SK-N-DZ (cell line): ENCODE results near the gene HPN. TPM values are rescaled to one million over a fixed set of nuclear protein-coding genes. Genes with fewer than 3 reads are reported as not detected.
"Not testable (repeated sequence)": the region's sequence is repeated elsewhere in the genome, so short reads cannot be mapped to it uniquely, and the experiment has no call there.

Source experiments
- DNase-seq: peaks from one replicate; pipeline ENCODE4 v3.0.0-alpha.2; 2015; ENCODE audit warnings: low spot score
- polyA plus RNA-seq, 2 experiments: library from polyadenylated mRNA; depleted of rRNA; stranded (reverse); fragments of >200 nt; gene quantifications; 2 replicates each; pipeline ENCODE4 v1.2.3, GENCODE V29; 2014

Gene HPN
- polyA plus RNA-seq (2014; cell fraction: cytosol; rRNA removed), result not detected in 2 replicates
- not detected in 2 replicates for polyA plus RNA-seq (2014; cell fraction: nucleus; rRNA removed)

DNA sequence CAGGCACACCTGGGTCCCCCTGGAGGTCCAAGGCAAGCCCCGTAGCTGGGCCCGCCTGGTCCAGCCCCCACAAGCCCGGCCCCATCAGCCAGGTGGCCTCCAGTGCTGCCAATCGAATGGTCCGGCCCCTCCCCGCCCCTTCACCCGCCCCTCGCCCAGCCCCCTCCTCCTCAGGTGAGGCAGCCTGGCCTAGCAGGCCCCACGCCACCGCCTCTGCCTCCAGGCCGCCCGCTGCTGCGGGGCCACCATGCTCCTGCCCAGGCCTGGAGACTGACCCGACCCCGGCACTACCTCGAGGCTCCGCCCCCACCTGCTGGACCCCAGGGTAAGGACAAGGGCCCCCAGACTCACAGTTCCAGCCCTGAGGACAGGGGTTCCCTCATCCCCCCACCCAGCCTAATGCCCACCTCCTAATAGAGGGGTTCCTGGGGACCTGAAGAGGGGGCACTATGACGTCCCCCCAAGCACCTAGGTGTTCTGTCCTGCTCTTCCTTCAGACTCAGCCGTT is at the start of gene HPN:
Gene HPN, plus strand, starts transcription at position 174 of the 508 bp plus-strand sequence. CDS start 786 bp downstream, outside the sequence.
- no peak for DNase-seq

DNA sequence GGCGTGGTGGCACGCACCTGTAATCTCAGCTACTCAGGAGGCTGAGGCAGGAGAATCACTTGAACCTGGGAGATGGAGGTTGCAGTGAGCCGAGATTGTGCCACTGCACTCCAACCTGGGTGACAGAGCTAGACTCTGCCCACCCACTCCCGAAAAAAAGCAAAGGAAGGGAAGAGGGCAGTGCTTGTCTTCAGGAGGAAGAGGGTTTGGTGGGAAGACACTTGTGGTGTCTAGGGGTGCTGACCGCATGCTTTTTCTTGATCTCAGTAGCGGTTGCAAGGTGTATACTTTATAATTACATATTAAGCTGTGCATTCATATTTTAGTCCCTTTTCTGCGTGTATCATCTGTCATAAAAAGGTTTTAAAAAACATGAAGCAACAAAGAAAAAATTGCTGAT is 48.9 kb upstream of the HPN start:
- DNase-seq, result not testable (repeated sequence)

DNA sequence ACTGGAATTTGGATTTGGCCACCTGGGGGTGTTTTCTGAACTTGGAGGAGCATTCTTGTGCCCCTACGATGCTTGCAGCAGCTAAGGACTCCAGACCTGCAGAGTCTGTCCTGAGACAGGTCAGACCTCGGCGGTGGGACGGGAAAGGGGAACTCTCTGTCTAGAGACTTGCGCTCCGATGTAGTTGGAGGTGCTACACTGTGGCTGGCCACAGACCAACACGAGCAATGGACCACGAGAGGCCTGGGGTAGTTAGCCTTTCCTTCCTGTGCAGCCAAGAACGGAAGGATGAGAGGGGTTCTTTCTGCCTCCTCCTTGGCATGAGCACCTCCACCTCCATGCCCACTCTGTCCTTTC is 47.3 kb upstream of the HPN start:
- DNase-seq, result no peak

- DNase-seq, result no peak
Measured at GRCh38 chr19:34994643-34995541, 46.6 kb upstream of the HPN start.

DNA sequence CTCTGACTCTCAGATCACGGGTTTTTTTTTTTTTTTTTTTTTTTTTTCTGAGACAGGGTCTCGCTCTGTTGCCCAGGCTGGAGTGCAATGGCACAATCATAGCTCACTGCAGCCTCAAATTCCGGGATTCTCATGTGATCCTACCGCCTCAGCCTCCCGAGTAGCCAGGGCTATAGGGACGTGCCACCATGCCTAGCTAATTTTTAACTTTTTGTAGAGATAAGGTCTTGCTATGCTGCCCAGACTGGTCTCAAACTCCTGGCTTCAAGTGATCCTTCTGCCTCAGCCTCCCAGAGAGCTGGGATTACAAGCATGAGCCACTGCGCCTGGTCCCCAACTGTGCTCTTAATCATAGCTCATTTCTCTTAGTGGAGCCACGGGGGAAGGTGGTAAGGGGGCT is 46.0 kb upstream of the HPN start:
- no peak for DNase-seq

- no peak for DNase-seq
Measured at GRCh38 chr19:34997071-34997617, 44.4 kb upstream of the HPN start.

DNA sequence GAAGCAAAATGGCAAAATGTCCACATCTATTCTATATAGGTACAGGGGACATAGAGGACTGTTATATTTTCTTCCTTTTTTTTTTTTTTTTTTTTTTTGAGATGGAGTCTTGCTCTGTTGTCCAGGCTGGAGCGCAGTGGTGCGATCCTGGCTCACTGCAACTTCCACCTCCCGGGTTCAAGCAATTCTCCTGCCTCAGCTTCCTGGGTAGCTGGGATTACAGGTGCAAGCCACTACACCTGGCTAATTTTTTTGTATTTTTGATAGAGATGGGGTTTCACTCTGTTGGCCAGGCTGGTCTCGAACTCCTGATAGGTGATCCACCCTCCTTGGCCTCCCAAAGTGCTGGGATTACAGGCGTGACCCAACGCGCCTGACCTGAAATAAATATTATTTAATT is 43.3 kb upstream of the HPN start:
- DNase-seq, result not testable (repeated sequence)

GRCh38 chr19:34998777-34999497 is 42.6 kb upstream of the HPN start:
- peak; percentile 20 for DNase-seq

DNA sequence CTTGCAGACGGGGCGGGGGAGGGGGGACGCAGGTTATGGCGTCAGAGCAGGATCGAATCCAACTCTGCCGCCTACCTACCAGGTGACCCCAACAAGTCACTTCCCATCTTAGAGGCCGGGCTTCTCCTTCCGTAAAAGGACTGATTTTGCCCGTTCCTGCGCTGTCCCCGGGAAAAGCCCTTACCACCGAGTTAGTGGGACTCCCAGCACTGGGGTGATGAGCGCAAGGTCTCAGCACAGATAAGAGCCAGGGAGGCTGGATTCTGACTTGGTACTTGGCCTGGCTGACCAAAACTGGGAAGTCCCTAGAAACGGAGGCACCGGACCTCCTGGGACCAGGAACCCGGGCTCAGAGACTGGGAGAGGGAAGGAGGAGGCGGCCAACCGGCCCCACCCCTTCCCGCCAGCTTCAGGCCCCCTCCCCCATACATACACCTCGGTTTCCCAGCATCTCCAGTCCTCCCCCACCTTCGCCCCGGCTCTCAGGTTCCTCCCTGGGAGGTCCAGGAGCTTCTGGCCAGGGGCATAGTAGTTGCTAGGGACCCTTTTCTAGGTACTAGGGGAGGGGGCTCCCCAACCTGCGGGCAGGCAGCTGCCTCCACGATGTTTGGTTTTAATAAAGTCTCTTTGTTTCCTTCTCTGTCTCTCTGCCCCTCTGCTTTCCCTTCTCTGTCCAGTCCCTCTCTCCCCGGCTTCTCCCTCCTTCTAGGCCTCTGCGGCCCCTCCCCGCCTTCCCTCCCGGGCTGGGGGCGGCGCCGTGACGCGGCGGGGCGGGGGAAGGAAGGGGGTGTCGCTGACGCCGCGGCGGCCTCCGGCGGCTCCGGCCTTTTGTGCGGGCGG is 41.8 kb upstream of the HPN start, which contains the start of gene GRAMD1A:
Gene GRAMD1A, plus strand, starts transcription at position 826 of the 840 bp plus-strand sequence. CDS start 156 bp downstream, outside the sequence.
- peak; percentile 77 for DNase-seq

DNA sequence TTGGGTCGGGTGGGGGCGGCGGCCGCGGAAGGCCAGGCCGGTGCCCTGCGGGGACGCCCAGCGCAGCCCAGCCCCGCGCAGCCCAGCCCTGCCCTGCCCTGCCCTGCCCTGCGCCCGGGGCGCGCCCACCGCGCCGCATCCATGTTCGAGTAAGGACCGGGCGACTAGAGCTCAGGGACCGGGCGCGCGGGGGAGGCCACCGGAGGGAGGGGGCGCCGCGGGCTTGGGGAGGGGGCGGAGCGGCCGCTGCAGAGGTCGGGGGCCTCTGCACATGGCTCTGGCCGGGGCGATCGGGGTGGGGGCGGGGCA is 41.2 kb upstream of the HPN start:
- no peak for DNase-seq

DNA sequence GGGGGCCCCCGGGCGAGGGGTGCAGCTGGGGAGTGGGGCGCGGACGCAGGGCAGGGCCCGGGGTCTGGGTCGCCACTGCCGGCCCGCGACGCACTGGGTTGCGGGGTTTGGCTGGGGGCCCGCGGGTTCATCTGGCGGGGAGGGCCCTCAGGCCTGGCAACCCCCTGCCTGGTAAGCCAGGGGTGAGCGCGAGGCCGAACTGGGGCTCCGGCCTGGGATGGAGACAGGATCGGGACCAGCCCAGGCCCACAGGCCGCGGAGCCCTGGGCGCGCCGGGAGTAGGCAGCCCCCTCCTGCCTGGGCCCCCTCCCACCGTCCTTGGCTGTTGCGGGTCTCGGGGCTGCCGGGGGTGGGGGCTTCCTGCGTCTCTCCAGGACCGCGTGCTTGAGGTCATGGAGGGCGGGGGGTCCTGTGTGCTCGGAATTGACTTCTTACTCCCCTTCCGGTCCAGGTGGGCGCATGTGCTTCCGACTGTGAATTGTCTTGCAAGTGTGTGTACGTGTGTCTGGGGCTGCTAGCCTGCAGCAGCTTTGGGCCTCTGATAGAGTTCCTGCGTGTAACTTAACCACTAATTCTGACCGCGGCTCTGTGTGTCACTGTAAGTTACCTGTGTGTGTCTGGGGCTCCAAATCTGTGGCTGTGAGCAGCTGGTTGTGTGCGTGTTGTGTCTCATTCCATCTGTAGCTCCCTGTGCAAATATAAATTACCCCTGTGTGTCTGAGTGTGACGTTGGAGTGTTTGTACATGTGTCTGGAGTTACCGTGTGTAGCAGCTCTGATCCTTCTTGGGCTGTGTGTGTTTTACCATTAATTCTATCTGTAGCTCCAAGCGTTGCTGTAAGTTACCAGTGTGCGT is 40.6 kb upstream of the HPN start:
- peak; percentile 32 for DNase-seq

- DNase-seq, result no peak
Measured at GRCh38 chr19:35002037-35002535, 39.4 kb upstream of the HPN start.

- DNase-seq, result no peak
Measured at GRCh38 chr19:35004517-35005255, 36.8 kb upstream of the HPN start.

DNA sequence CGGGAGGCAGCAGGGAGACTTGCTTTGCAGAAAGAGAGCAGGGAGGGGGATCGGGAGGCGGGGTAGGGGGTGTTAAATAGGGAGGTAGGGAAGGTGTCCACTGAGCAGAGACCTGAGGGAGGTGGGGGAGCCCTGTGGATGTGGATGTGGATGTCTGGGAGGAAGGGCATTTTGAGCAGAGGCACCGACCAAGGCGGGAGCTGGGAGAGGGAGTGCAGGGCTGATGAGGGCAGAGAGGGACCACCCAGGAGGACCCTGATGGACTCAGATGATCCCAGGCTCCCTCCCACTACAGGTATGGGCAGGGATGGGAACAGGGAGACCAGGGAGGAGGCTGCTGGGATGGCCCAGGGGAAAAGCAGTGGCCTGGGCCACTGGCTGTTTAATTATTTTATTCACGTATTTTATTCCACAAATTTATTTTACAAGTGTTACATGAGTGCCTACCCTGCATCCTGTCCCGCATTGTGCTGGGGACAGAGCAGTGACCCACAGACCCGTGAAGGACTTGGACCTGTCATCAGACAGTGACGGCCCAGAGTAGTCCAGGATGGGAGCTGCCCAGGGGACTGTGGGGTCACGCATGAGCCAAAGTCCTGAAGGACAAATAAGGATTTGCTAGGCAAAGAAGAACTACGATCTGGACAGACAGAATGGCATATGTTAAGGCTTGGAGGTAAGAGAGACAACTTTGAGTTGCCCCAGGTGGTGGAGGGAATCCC is 36.1 kb upstream of the HPN start:
- DNase-seq, result no peak

GRCh38 chr19:35006007-35006341 is 35.5 kb upstream of the HPN start:
- DNase-seq, result not testable (repeated sequence)

GRCh38 chr19:35006342-35006998 is 35.1 kb upstream of the HPN start:
- no peak for DNase-seq

- no peak for DNase-seq
Measured at GRCh38 chr19:35006999-35007365, 34.5 kb upstream of the HPN start.

- DNase-seq, result not testable (repeated sequence)
Measured at GRCh38 chr19:35007427-35007826, 34.1 kb upstream of the HPN start.
